Omental fat pad (tissue), 4 donors: ENCODE measurements around the gene TP53AIP1. TPM values are rescaled to one million over a fixed set of nuclear protein-coding genes. Genes with fewer than 3 reads are reported as not detected.

Experiments
- ATAC-seq: fragments of 150-250 bp; one replicate; pipeline ENCODE4 v1.9.1; 2016; ENCODE audit warnings: mild to moderate bottlenecking, moderate library complexity; ENCODE audit not compliant: low FRiP score
- DNase-seq: peaks from one replicate; pipeline ENCODE4 v3.0.0-alpha.2; 2019; ENCODE audit warnings: low spot score
- CTCF ChIP-seq, 3 donors: fragments of 450-650 bp; IDR thresholded peaks; one replicate each; pipeline ENCODE4 v1.5.1; 2016 to 2017; ENCODE audit warnings: antibody characterized with exemption in 3 of 3, mild to moderate bottlenecking in 3 of 3, moderate library complexity in 2 of 3
- total RNA-seq, 4 donors: library from RNA; depleted of rRNA; stranded (reverse); fragments of >200 nt; gene quantifications; one replicate each; pipeline ENCODE4 v1.1.0, GENCODE V29; 2016

TP53AIP1 gene
- total RNA-seq, 4 donors from 2014 or later = 0.24 to 0.37 TPM; not detected in 2

GRCh38 chr11:128940156-128940555 lies 2.5 kb downstream of the TP53AIP1 start:
- no peak for TF ChIP-seq CTCF (IDR thresholded peaks at IDR 0.05)
- ATAC-seq (no peak), DNase-seq (no peak)

GRCh38 chr11:128939591-128939990 lies 3.1 kb downstream of the TP53AIP1 start:
- no peak for DNase-seq
- no peak for TF ChIP-seq CTCF (IDR thresholded peaks at IDR 0.05)
- ATAC-seq = no peak

GRCh38 chr11:128938156-128938885 lies 4.3 kb downstream of the TP53AIP1 start:
- no peak for TF ChIP-seq CTCF (IDR thresholded peaks at IDR 0.05)
- DNase-seq = no peak
- ATAC-seq = peak; percentile 17

GRCh38 chr11:128937480-128937879 lies 5.2 kb downstream of the TP53AIP1 start:
- no peak for TF ChIP-seq CTCF (IDR thresholded peaks at IDR 0.05)
- ATAC-seq (no peak), DNase-seq (no peak)

GRCh38 chr11:128936606-128937251 lies 5.9 kb downstream of the TP53AIP1 start:
- ATAC-seq (no peak), DNase-seq (no peak)
- no peak for TF ChIP-seq CTCF (IDR thresholded peaks at IDR 0.05)

GRCh38 chr11:128934926-128935325 lies 7.7 kb downstream of the TP53AIP1 start:
- no peak for DNase-seq
- ATAC-seq = no peak
- TF ChIP-seq CTCF (IDR thresholded peaks at IDR 0.05) = no peak

- no peak for TF ChIP-seq CTCF (IDR thresholded peaks at IDR 0.05)
- ATAC-seq (no peak), DNase-seq (no peak)
Measured at GRCh38 chr11:128934351-128934750, 8.3 kb downstream of the TP53AIP1 start.
